GM12878 (cell line): ENCODE measurements around the gene ZNF552. TPM values are rescaled to one million over a fixed set of nuclear protein-coding genes. Genes with fewer than 3 reads are reported as not detected.
A peak's percentile ranks its signal among the peaks of the same experiment; 100 is the strongest.

ENCODE experiments used
- ATF3 ChIP-seq: IDR thresholded peaks from 2 replicates; pipeline ENCODE4 v1.6.1; 2011; ENCODE audit warnings: low read depth, mild to moderate bottlenecking, low read length, moderate library complexity, borderline replicate concordance; ENCODE audit errors: extremely low read depth
- CBX5 ChIP-seq: sonication (generic); IDR thresholded peaks from 2 replicates; pipeline ENCODE4 v1.6.1; 2016; ENCODE audit warnings: low read depth, moderate library complexity, mild to moderate bottlenecking, inconsistent platforms
- E4F1 ChIP-seq: fragments of 450-650 bp; IDR thresholded peaks from 2 replicates; pipeline ENCODE4 v1.6.1; 2018; ENCODE audit warnings: borderline replicate concordance, mild to moderate bottlenecking; ENCODE audit not compliant: partially characterized antibody
- EED ChIP-seq: sonication (generic); IDR thresholded peaks from 2 replicates; pipeline ENCODE4 v1.6.1; 2016; ENCODE audit warnings: antibody characterized with exemption, low read depth
- ESRRA ChIP-seq: IDR thresholded peaks from 2 replicates; pipeline ENCODE4 v1.6.1; 2012; ENCODE audit warnings: mild to moderate bottlenecking, low read length, improper control_type of control experiment
- HCFC1 ChIP-seq: fragments of 150-350 bp; IDR thresholded peaks from 2 replicates; pipeline ENCODE4 v1.6.1; 2014; ENCODE audit warnings: low read length
- IRF5 ChIP-seq: fragments of 450-650 bp; IDR thresholded peaks from 2 replicates; pipeline ENCODE4 v1.6.1; 2017; ENCODE audit warnings: borderline replicate concordance
- MTA2 ChIP-seq: fragments of 450-650 bp; IDR thresholded peaks from 2 replicates; pipeline ENCODE4 v1.6.1; 2016; ENCODE audit warnings: low read depth, mild to moderate bottlenecking, moderate library complexity
- NR2F1 ChIP-seq: fragments of 450-650 bp; conservative IDR thresholded peaks from 2 replicates; pipeline ENCODE4 v1.6.1; 2017; ENCODE audit warnings: mild to moderate bottlenecking
- RAD21 ChIP-seq: IDR thresholded peaks from 2 replicates; pipeline ENCODE4 v1.6.1; 2011; ENCODE audit warnings: mild to moderate bottlenecking, low read depth, low read length, moderate library complexity; ENCODE audit not compliant: insufficient read depth
- SMARCA5 ChIP-seq: fragments of 450-650 bp; IDR thresholded peaks from 2 replicates; pipeline ENCODE4 v1.6.1; 2017; ENCODE audit warnings: mild to moderate bottlenecking
- SMC3 ChIP-seq: IDR thresholded peaks from 2 replicates; pipeline ENCODE4 v1.6.1; 2011; ENCODE audit warnings: low read length, improper control_type of control experiment, borderline replicate concordance
- ZBTB33 ChIP-seq: fragments of 450-650 bp; IDR thresholded peaks from 2 replicates; pipeline ENCODE4 v1.6.1; 2017; ENCODE audit warnings: mild to moderate bottlenecking
- ZZZ3 ChIP-seq: IDR thresholded peaks from 2 replicates; pipeline ENCODE4 v1.6.1; 2011; ENCODE audit warnings: low read depth; ENCODE audit not compliant: control insufficient read depth, insufficient read length
- polyA plus RNA-seq, 11 experiments: library from polyadenylated mRNA; depleted of rRNA in 4 of 11; unstranded in 6 of 11; stranded (reverse) in 5 of 11; fragments of >200 nt; fragmentation: Nextera tagmentation in 4 of 11; fragmentation: Illumina TruSeq in 1 of 11; extraction: Ambion mirVana in 4 of 11; extraction: Trizol in 1 of 11; gene quantifications; 1 replicate in 1 of 11; 2 replicates in 10 of 11; pipeline versions ENCODE4 v1.2.1 to v1.2.3, GENCODE V29; 2011 to 2016; ENCODE audit warnings: inconsistent platforms in 2 of 11, missing spikeins in 2 of 11, low read depth in 1 of 11
- total RNA-seq, 4 experiments: library from RNA; depleted of rRNA in 3 of 4; stranded (reverse); fragments of >200 nt in 3 of 4; fragmentation: Illumina TruSeq in 1 of 4; extraction: Trizol in 1 of 4; gene quantifications; 2 replicates each; pipeline versions ENCODE4 v1.2.1 to v1.2.3, GENCODE V29; 2013 to 2021
- TF ChIP-seq, protein P1 (sequence below): fragments of 450-650 bp; formaldehyde crosslinking; IDR thresholded peaks from 2 replicates; pipeline ENCODE4 v1.5.0; 2022; ENCODE audit warnings: mild to moderate bottlenecking, missing genetic modification characterization
- TF ChIP-seq, protein P2 (sequence below): fragments of 450-650 bp; IDR thresholded peaks from 2 replicates; pipeline ENCODE4 v1.6.1; 2017; ENCODE audit warnings: antibody characterized with exemption, mild to moderate bottlenecking, moderate library complexity

Gene ZNF552
- total and polyA plus RNA-seq, 10 of the 15 experiments (the other 5 are each of a cell fraction or from before 2014, with no cell fraction given): 3.6 to 13.3 (median 8.0) TPM

- TF ChIP-seq ATF3 (0 out of 2 replicates have a peak, but pooled peaks have one; percentile 10), IRF5 (no peak), NR2F1 (0 out of 2 replicates have a peak, but pooled peaks have one; percentile 19), E4F1 (peak; percentile 90), ESRRA (no peak), EED (peak; percentile 23; the same call in 1 of the 2 replicates), RAD21 (no peak), ZZZ3 (no peak), SMARCA5 (no peak), ZBTB33 (no peak; the same call in 1 of the 2 replicates), HCFC1 (peak; percentile 92), MTA2 (no peak), SMC3 (no peak), CBX5 (no peak)
- TF ChIP-seq, protein P1, sequence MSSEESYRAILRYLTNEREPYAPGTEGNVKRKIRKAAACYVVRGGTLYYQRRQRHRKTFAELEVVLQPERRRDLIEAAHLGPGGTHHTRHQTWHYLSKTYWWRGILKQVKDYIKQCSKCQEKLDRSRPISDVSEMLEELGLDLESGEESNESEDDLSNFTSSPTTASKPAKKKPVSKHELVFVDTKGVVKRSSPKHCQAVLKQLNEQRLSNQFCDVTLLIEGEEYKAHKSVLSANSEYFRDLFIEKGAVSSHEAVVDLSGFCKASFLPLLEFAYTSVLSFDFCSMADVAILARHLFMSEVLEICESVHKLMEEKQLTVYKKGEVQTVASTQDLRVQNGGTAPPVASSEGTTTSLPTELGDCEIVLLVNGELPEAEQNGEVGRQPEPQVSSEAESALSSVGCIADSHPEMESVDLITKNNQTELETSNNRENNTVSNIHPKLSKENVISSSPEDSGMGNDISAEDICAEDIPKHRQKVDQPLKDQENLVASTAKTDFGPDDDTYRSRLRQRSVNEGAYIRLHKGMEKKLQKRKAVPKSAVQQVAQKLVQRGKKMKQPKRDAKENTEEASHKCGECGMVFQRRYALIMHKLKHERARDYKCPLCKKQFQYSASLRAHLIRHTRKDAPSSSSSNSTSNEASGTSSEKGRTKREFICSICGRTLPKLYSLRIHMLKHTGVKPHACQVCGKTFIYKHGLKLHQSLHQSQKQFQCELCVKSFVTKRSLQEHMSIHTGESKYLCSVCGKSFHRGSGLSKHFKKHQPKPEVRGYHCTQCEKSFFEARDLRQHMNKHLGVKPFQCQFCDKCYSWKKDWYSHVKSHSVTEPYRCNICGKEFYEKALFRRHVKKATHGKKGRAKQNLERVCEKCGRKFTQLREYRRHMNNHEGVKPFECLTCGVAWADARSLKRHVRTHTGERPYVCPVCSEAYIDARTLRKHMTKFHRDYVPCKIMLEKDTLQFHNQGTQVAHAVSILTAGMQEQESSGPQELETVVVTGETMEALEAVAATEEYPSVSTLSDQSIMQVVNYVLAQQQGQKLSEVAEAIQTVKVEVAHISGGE: no peak
- TF ChIP-seq, protein P2, sequence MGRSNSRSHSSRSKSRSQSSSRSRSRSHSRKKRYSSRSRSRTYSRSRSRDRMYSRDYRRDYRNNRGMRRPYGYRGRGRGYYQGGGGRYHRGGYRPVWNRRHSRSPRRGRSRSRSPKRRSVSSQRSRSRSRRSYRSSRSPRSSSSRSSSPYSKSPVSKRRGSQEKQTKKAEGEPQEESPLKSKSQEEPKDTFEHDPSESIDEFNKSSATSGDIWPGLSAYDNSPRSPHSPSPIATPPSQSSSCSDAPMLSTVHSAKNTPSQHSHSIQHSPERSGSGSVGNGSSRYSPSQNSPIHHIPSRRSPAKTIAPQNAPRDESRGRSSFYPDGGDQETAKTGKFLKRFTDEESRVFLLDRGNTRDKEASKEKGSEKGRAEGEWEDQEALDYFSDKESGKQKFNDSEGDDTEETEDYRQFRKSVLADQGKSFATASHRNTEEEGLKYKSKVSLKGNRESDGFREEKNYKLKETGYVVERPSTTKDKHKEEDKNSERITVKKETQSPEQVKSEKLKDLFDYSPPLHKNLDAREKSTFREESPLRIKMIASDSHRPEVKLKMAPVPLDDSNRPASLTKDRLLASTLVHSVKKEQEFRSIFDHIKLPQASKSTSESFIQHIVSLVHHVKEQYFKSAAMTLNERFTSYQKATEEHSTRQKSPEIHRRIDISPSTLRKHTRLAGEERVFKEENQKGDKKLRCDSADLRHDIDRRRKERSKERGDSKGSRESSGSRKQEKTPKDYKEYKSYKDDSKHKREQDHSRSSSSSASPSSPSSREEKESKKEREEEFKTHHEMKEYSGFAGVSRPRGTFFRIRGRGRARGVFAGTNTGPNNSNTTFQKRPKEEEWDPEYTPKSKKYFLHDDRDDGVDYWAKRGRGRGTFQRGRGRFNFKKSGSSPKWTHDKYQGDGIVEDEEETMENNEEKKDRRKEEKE: peak; percentile 87
Observed at GRCh38 chr19:57814505-57815246, at the start of gene ZNF552 (continued).
